LNCAP (cell line): Measurements from ENCODE around the gene TVP23C.

Experiments used
- CTCF ChIP-seq: fragments of 450-650 bp; IDR thresholded peaks from 2 replicates; pipeline ENCODE4 v1.5.1; 2017; ENCODE audit warnings: mild to moderate bottlenecking

Gene TVP23C

DNA sequence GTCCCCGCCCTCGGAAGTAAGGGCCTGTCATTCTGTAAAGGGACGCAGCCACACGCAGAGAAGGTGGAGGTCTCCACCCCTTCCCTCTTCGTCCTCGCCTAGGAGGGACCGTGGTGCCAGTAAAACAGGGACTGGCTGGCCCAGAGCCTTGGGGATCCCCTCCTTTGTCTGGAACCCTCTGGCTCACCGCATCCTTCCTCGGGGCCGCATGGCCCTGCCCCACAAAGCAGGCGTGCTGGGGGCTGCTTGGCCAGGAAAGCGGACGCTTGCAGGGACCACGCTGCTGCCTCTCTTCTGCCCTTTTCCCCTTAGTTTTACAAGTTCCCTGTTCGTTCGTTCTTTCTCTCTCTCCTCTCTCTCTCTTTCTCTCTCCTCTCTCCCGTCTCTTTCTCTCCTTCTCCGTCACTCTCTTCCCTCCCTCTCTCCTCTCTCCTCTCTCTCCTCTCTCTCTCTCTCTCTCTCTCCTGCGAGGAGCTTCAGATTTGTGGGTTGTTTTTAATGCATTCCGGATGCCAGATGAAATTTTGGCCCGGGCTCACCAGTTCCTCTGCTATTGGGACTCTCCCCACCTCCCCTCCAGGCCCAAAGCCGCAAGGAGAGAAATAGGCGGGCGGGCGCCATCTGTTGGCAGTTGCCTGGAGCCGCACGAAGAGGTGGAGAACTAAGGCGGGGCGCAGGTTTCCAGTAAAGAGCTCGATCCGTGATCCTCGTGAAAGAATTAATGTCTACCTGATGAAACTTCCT is 60.7 kb downstream of the TVP23C start:
- TF ChIP-seq CTCF, result peak; percentile 94

DNA sequence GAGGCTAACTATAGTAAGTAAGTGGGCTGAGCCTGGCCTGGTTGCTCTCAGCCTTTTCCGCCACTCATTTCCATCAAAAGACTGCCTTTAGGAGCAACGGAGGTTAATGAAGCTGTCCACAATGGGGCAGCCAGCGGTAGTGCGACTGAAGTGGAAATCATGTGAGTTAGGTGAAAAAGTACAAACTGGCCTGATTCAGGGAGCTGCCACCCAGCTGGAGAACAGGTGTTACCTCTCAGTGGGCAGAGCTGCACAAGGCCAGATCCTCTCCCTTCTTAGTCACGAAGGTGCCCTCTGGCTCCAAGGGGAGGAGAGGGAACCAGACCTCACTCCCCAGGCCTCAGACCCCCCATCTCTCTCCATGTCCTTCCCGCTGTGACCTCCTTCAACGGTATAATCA is 61.5 kb downstream of the TVP23C start:
- no peak for TF ChIP-seq CTCF

GRCh38 chr17:15501282-15501681 is 62.0 kb downstream of the TVP23C start:
- TF ChIP-seq CTCF, result no peak

- no peak for TF ChIP-seq CTCF
These were observed 65.2 kb downstream of the TVP23C start for GRCh38 chr17:15498107-15498506.

GRCh38 chr17:15496735-15497670 is 66.3 kb downstream of the TVP23C start:
- no peak for TF ChIP-seq CTCF

GRCh38 chr17:15494821-15495220 is 68.5 kb downstream of the TVP23C start:
- TF ChIP-seq CTCF, result no peak

DNA sequence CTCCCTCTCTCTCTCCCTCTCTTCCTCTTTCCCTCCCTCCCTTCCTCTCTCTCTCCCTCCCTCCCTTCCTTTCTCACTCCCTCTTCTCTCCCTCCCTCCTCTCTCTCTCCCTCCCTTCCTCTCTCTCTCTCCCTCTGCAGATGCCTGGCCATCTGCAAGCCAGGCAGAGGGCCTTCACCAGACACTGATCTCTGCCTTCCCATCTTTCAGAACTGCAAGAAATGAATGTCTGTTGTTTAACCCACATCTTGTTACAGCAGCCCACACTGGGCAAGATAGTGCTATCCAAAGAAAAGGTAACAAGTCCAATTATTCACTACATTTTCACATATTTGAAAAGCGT is 69.6 kb downstream of the TVP23C start:
- no peak for TF ChIP-seq CTCF
